Umbilical cord (tissue), 2 donors: ENCODE data around the gene BABAM2. TPM values are rescaled to one million over a fixed set of nuclear protein-coding genes. Genes with fewer than 3 reads are reported as not detected.
"Not testable (repeated sequence)": the region's sequence is repeated elsewhere in the genome, so short reads cannot be mapped to it uniquely, and the experiment has no call there.

Experiments
- DNase-seq: peaks from one replicate; pipeline ENCODE4 v3.0.0-alpha.2; 2015; ENCODE audit warnings: low spot score
- total RNA-seq: library from RNA; depleted of rRNA; stranded (reverse); fragments of >200 nt; gene quantifications from one replicate; pipeline ENCODE4 v1.2.3, GENCODE V29; 2014; ENCODE audit warnings: low replicate concordance; ENCODE audit not compliant: insufficient read depth

Gene BABAM2
- total RNA-seq, 1 donor from 2014 or later = 38.5 TPM

- no peak for DNase-seq
Measured at GRCh38 chr2:28240937-28241336, 350.4 kb downstream of the BABAM2 start.

DNA sequence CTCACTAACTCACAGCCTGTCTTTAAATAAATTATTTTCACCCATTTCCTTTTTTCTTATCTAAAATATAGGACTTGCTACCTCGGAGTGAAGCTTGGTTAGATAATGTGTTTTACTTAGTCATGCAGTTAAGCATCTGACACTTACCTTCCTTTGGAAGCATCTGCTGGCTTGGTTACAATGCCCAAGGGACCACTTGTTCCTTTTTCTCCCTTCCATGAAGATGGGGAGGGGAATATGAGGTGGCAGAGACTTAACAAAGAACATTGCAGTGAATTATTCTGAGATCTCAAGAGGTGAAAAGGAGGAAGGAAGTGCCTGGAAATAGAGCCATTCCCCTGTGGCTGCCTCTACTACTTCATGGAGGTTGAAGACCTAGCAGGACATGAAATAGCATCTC lies 356.8 kb downstream of the BABAM2 start:
- no peak for DNase-seq

DNA sequence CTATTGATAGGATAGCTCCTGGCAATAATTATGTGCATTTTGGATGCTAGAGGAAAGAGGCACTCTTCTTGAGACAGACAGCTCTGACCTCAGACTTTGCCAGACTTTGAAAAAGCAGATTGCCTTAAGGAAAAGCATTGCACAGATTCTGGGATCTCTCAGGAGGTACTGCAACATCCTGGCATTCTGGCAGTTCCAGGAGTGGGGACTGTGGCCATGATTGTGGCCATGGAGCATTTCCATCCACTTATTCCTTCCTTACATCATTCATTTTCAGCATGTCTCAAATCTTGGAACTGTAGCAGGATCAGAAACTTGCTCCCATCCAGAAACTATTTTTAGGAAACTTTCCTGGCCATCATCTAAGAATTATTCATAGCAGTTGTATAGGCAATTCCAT lies 357.2 kb downstream of the BABAM2 start:
- DNase-seq = no peak

- DNase-seq = no peak
Measured at GRCh38 chr2:28248511-28248910, 358.0 kb downstream of the BABAM2 start.

DNA sequence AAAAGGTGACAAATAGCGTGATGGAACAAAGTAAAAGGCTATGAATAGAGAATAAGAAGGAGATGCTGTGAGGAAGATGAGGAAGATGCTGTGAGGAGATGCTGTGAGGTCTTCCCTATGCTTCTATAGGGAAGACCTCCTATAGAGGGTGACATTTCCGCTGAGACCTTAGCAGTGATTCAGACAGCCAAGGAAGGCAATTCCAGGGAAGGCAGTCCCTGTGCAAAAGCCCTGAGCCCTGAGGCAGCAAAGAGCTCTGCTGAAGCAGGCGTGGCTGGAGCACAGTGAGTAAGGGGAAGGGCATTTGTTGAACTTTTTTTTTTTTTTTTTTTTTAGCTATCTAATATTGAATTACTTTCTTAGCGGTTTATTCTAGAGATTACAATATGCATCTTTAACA lies 359.5 kb downstream of the BABAM2 start:
- peak; percentile 55 for DNase-seq

GRCh38 chr2:28251337-28251736 lies 360.8 kb downstream of the BABAM2 start:
- no peak for DNase-seq

- DNase-seq = no peak
Measured at GRCh38 chr2:28252311-28252710, 361.8 kb downstream of the BABAM2 start.

- no peak for DNase-seq
Measured at GRCh38 chr2:28253543-28253942, 363.0 kb downstream of the BABAM2 start.

- DNase-seq = not testable (repeated sequence)
Measured at GRCh38 chr2:28255231-28255630, 364.7 kb downstream of the BABAM2 start.

DNA sequence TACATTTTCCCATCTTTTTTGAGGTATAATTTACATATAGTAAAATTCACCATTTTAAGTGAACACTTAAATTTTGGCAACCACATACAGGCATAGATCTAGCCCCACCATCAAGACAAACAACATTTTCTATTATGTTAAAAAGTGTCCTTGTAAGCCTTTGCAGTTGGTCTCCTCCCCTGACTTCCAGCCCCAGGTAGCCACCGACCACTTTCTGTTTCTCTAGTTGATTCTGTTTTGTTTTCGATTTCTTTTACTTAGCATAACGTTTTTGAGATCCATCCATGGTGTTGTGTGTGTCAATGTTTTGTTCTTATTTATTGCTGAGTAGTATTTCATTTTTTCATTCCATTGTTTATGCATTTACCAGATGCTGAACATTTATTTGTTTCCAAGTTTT lies 366.7 kb downstream of the BABAM2 start:
- no peak for DNase-seq

DNA sequence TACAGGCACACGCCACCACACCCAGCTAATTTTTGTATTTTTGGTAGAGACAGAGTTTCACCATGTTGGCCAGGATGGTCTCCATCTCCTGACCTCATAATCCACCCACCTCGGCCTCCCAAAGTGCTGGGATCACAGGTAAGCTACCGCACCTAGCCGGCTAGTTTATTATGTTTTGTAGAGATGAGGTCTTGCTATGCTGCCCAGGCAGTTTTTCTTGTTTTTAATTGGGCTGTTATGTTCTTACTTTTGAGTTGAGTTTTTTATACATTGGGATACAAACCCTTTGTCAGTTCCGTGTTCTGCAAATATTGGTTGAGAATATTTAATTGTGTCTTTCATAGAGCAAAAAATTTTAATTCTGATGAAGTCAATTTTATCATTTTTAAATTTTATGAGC lies 368.7 kb downstream of the BABAM2 start:
- not testable (repeated sequence) for DNase-seq

DNA sequence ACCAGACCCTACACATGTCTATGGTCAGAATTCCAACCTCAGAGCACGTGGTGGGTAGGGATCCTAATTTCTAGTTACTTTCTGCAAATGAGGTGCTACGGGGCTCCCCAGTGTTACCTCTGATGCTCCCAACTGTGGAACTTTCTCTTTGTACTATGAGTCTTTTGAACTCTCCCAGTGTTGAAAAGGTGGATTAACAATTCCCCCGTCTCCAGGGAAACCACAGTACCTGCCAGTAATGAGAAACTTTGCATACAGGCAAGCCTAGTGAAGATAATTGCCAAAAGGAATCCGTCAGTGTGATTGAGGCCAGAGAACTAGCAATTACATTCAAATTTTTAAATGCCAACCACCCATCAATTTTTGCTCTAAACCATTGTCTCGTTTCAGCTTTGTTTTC lies 373.2 kb downstream of the BABAM2 start:
- DNase-seq = no peak

- no peak for DNase-seq
Measured at GRCh38 chr2:28267282-28267681, 376.8 kb downstream of the BABAM2 start.

DNA sequence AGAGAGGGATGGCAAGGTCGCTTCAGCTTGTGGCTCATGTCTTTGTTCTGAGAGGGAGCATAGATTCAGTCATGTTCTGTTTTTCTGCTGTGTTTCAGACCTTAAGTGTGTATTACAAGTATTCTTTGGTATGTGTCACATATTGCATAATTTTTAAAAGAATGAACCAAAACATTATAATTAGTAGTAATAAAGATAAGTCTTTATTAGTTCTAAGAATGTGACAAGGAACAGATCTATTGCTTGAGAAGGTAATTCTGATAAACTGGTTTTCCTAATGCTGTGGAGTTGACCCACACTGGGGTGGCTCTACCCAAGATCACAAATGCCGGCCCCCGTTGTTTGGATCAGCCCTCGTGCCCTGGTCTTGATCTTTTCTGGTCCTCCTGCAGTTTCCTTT lies 377.9 kb downstream of the BABAM2 start:
- DNase-seq = no peak

GRCh38 chr2:28269019-28269784 lies 378.7 kb downstream of the BABAM2 start:
- DNase-seq = peak; percentile 88

GRCh38 chr2:28270456-28271152 lies 380.1 kb downstream of the BABAM2 start:
- no peak for DNase-seq

DNA sequence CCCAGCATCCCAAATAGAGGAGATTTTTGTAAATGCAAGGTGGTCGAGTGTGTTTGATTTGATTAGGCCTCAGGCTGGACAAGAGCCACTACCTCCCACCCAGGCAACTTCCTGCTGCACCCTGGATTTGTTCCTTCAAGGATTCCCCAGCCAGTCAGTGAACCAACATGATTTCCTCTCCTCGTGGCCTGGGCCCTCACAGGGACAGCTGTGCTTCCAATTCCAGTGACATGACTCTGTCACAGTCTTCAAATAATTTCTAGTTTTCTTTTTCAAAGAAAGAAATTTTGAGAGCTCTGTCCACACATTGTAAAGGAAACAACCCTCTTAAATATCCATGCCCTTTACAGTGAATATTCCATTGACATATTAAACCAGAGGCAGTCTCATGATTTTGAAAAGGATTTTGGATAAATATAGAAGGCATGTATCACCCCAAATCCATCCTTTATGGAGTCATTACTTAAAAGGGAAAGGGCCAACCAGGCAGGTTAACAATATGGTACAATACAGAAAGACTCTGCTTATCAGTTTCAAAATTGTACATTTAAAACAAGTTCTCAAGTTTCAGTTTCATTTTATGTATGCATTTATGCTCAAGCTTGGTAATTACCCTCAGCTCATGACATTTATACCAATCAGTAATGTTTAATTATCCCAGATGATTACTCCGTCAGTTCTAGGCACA lies 380.8 kb downstream of the BABAM2 start:
- DNase-seq = no peak

- DNase-seq = no peak
Measured at GRCh38 chr2:28271919-28272250, 381.4 kb downstream of the BABAM2 start.

- DNase-seq = no peak
Measured at GRCh38 chr2:28273751-28274150, 383.2 kb downstream of the BABAM2 start.

GRCh38 chr2:28274911-28275685 lies 384.6 kb downstream of the BABAM2 start:
- DNase-seq = peak; percentile 73

GRCh38 chr2:28276076-28276618 lies 385.6 kb downstream of the BABAM2 start:
- peak; percentile 89 for DNase-seq

DNA sequence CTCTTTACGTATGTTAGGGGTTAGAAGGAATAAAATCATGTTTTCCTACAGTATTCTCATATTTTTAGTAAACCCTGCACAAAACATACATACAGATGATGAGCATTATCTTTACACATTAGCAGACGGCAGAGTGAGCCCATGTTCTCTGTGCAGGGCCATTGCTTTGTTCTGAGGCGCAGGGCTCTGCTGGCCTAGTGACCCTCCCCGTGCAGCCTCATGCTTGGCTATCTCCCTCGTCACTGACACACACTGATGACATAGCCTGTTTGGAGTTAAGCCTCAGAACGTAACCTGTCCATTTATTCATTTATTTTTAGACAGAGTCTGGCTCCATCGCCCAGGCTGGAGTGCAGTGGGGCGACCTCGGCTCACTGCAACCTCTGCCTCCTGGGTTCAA lies 386.3 kb downstream of the BABAM2 start:
- DNase-seq = no peak
